Mucosa of descending colon (tissue), 3 donors: ENCODE measurements around the gene REM2. TPM values are rescaled to one million over a fixed set of nuclear protein-coding genes. Genes with fewer than 3 reads are reported as not detected.

Source experiments
- ATAC-seq: fragments of 200-7000 bp; cut with Tn5 transposase; one replicate; pipeline ENCODE4 v1.9.1; 2020; ENCODE audit warnings: mild to moderate bottlenecking, moderate library complexity
- DNase-seq, 3 donors: peaks; one replicate each; pipeline ENCODE4 v3.0.0-alpha.2; 2020
- H3K36me3 ChIP-seq: fragments of 200-600 bp; one replicate; pipeline ENCODE4 v1.8.0; 2021; ENCODE audit warnings: low read depth, mild to moderate bottlenecking
- H3K4me1 ChIP-seq: fragments of 200-600 bp; one replicate; pipeline ENCODE4 v1.8.0; 2021; ENCODE audit warnings: low read depth, mild to moderate bottlenecking
- H3K4me3 ChIP-seq: fragments of 200-600 bp; one replicate; pipeline ENCODE4 v1.8.0; 2021; ENCODE audit warnings: mild to moderate bottlenecking
- H3K9me3 ChIP-seq: fragments of 200-600 bp; one replicate; pipeline ENCODE4 v1.8.0; 2021; ENCODE audit warnings: mild to moderate bottlenecking
- intact Hi-C, 2 donors: fragments of 100-400 bp; cut with DNase I in 1 of 2; cut with micrococcal nuclease in 1 of 2; formaldehyde crosslinking; loops; one replicate each; pipeline versions ENCODE4 v1.11.0 to v1.11.1; 2022; cut with DNase I, micrococcal nuclease
- total RNA-seq, 3 donors: library from RNA; stranded (reverse); fragmentation: NEBNext Ultra II Directional in 2 of 3; extraction: Animal tissue kit (Norgen Biotek cat#: 25700) in 2 of 3; gene quantifications; one replicate each; pipeline versions ENCODE4 v1.2.1 to v1.2.4, GENCODE V29; 2021 to 2023
- TF ChIP-seq, protein P1 (sequence below): fragments of 200-600 bp; IDR thresholded peaks from one replicate; pipeline ENCODE4 v1.8.0; 2022; ENCODE audit warnings: antibody characterized with exemption, mild to moderate bottlenecking
- donor health status: DM: no; HTN: no; CAD: no; lungs with moderate emphysema.
- donor health status: DM: no; HTN: no; CAD: no.
- donor health status: DM: no; HTN: yes; CAD: no.

REM2 gene
- total RNA-seq, 3 donors from 2014 or later = 0.35 to 0.66 (median 0.51) TPM

DNA sequence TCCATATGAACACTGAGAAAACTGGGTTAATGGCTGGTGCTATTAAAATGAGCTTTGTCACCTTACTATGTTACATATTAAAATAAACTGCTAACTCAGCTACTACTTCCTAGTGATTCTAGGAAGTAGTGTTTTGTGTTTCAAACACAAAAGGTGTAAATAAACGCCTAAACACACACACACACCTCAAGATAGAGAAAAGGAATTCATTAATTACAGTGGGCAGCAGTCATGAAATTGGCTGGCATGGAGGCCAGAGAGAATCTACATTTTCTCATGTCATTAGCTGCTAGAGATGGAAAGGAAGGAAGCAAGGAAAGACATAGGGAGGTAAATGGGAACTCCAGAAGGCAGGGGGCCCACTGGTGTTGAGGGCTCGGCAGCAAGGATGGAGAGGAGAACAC is 46.9 kb downstream of the REM2 start:
- Histone ChIP-seq H3K4me1 (peaks cover 20% of the 10 kb centered on the region), H3K4me3 (no peak overlapping the region), H3K9me3 (no peaks in the 10 kb centered on the region), H3K36me3 (no peaks in the 10 kb centered on the region)
- DNase-seq (no peak), ATAC-seq (peak; percentile 4)
- TF ChIP-seq, protein P1, sequence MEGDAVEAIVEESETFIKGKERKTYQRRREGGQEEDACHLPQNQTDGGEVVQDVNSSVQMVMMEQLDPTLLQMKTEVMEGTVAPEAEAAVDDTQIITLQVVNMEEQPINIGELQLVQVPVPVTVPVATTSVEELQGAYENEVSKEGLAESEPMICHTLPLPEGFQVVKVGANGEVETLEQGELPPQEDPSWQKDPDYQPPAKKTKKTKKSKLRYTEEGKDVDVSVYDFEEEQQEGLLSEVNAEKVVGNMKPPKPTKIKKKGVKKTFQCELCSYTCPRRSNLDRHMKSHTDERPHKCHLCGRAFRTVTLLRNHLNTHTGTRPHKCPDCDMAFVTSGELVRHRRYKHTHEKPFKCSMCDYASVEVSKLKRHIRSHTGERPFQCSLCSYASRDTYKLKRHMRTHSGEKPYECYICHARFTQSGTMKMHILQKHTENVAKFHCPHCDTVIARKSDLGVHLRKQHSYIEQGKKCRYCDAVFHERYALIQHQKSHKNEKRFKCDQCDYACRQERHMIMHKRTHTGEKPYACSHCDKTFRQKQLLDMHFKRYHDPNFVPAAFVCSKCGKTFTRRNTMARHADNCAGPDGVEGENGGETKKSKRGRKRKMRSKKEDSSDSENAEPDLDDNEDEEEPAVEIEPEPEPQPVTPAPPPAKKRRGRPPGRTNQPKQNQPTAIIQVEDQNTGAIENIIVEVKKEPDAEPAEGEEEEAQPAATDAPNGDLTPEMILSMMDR = no peak
- intact Hi-C loops = no loop called here

DNA sequence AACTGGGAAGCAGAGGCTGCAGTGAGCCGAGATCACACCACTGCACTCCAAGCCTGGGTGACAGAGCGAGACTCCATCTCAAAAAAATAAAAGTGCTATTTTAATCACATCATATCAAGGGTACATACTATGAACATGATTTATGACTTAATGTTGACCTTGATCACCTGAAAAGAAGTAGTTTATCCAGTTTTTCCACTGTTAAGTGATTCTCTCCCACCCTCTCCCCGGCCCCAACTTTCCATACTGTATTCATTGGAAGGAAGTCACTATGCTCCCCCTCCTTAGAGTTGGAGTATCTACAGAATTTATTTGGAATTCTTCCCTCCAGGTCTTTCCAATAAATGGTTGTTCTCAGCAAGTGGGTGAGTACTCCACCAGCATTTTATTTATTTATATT is 49.1 kb downstream of the REM2 start:
- Histone ChIP-seq H3K9me3 (no peaks in the 10 kb centered on the region), H3K36me3 (no peaks in the 10 kb centered on the region), H3K4me1 (peaks cover 14% of the 10 kb centered on the region), H3K4me3 (no peak overlapping the region)
- ATAC-seq = no peak
- TF ChIP-seq, protein P1 = no peak
- intact Hi-C loops = no loop called here
- DNase-seq = no peak

DNA sequence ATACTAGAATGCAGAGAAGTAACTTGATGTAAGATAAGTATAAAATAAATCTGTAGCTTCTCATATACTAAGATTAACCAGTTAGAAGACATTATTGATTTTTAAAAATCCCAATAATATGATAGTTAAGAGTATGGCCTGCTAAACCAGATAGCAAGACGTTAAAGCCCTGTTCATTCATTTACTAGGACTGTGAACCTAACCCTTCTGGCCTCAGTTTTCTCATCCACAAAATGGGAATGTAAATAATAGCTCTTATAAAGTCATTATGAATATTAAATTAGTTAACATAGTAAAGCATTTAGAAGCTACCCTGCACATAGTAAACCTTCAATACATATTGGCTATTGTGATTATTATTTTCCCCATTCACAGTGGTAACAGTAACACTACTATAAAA is 52.1 kb downstream of the REM2 start:
- ATAC-seq = no peak
- no peak for DNase-seq
- intact Hi-C loops = no loop called here
- Histone ChIP-seq H3K4me3 (no peak overlapping the region), H3K36me3 (no peaks in the 10 kb centered on the region), H3K4me1 (peaks cover 2% of the 10 kb centered on the region), H3K9me3 (no peaks in the 10 kb centered on the region)
- TF ChIP-seq, protein P1 = no peak

Other genes starting within 250 kb of the REM2 start
- gene OR6J1, start 238.9 kb upstream of the REM2 start, total RNA-seq = not detected
- gene OXA1L, start 116.5 kb upstream of the REM2 start, total RNA-seq = 100 to 1,000 TPM in 2 of 3 donors, 10 to 100 TPM in 1; 97.1 to 137 (median 115) TPM
- gene SLC7A7, start 67.8 kb upstream of the REM2 start, total RNA-seq = 10 to 100 TPM in 2 of 3 donors, 1 to 10 TPM in 1; 7.6 to 13.7 (median 13.2) TPM
- gene MRPL52, start 53.3 kb upstream of the REM2 start, total RNA-seq = 10 to 100 TPM; 59.1 to 79.1 (median 64.5) TPM
- gene MMP14, start 46.6 kb upstream of the REM2 start, total RNA-seq = 100 to 1,000 TPM in 2 of 3 donors, 10 to 100 TPM in 1; 48.1 to 161 (median 104) TPM
- gene LRP10, start 11.5 kb upstream of the REM2 start, total RNA-seq = 100 to 1,000 TPM; 218 to 276 (median 245) TPM
- 10 to 100 TPM; 74.1 to 97.9 (median 75.3) TPM for gene RBM23, start 35.9 kb downstream of the REM2 start, total RNA-seq
- gene PRMT5, start 46.2 kb downstream of the REM2 start, total RNA-seq = 10 to 100 TPM; 47.7 to 55.1 (median 50.2) TPM
- gene HAUS4, start 73.9 kb downstream of the REM2 start, total RNA-seq = 10 to 100 TPM; 34.0 to 42.8 (median 41.4) TPM
- gene AJUBA, start 99.3 kb downstream of the REM2 start, total RNA-seq = 1 to 10 TPM; 1.5 to 4.7 (median 2.3) TPM
- 10 to 100 TPM; 11.0 to 16.3 (median 11.8) TPM for gene C14orf93, start 126.9 kb downstream of the REM2 start, total RNA-seq
- 10 to 100 TPM; 54.4 to 94.3 (median 92.5) TPM for gene PSMB5, start 151.7 kb downstream of the REM2 start, total RNA-seq
- not detected for gene PSMB11, start 159.0 kb downstream of the REM2 start, total RNA-seq
- 1 to 10 TPM; 2.7 to 4.8 (median 4.4) TPM for gene CDH24, start 174.3 kb downstream of the REM2 start, total RNA-seq
- gene ACIN1, start 211.9 kb downstream of the REM2 start, total RNA-seq = 100 to 1,000 TPM; 143 to 172 (median 170) TPM
- 10 to 100 TPM; 46.6 to 48.3 (median 48.0) TPM for gene C14orf119, start 212.3 kb downstream of the REM2 start, total RNA-seq
- gene CIROP, start 221.8 kb downstream of the REM2 start, total RNA-seq = under 1 TPM in 1 of 3 donors, not detected in 2; 0.13 TPM
- gene CEBPE, start 236.0 kb downstream of the REM2 start, total RNA-seq = not detected